Activated T-cell treated with anti-CD3 and anti-CD28 coated beads, Interleukin-2, amount 50 U/mL, for 72 hours (primary cell): ENCODE measurements around the gene RNF217. TPM values are rescaled to one million over a fixed set of nuclear protein-coding genes. Genes with fewer than 3 reads are reported as not detected.

Experiments used
- ATAC-seq, 2 donors: fragments of 150-1000 bp; cut with Tn5 transposase; replicated peaks in 1 of 2; 2 replicates each; pipeline ENCODE4 v1.10.0; 2021; ENCODE audit warnings: moderate library complexity in 2 of 2, mild to moderate bottlenecking in 1 of 2
- DNase-seq, 2 donors: peaks; one replicate each; pipeline ENCODE4 v3.0.0; 2021 to 2022; ENCODE audit warnings: mixed read lengths in 1 of 2
- H3K27ac Mint-ChIP-seq: one replicate; pipeline ENCODE4 v1.8.0; 2022; ENCODE audit warnings: mild to moderate bottlenecking, moderate library complexity, mixed read lengths
- H3K27me3 Mint-ChIP-seq: one replicate; pipeline ENCODE4 v1.8.0; 2022; ENCODE audit warnings: low read depth, mixed read lengths
- H3K36me3 Mint-ChIP-seq, 2 donors: one replicate each; pipeline ENCODE4 v1.8.0; 2022; ENCODE audit warnings: mixed read lengths in 2 of 2, mild to moderate bottlenecking in 1 of 2; ENCODE audit not compliant: insufficient read depth in 2 of 2
- H3K4me1 Mint-ChIP-seq: one replicate; pipeline ENCODE4 v1.8.0; 2022; ENCODE audit warnings: low read depth, mixed read lengths
- H3K4me3 Mint-ChIP-seq, 2 donors: one replicate each; pipeline ENCODE4 v1.8.0; 2022; ENCODE audit warnings: mild to moderate bottlenecking in 2 of 2, mixed read lengths in 2 of 2, moderate library complexity in 2 of 2
- H3K9me3 Mint-ChIP-seq, 2 donors: one replicate each; pipeline ENCODE4 v1.8.0; 2022; ENCODE audit warnings: mixed read lengths in 2 of 2
- total RNA-seq, 2 donors: library from RNA; stranded (reverse); gene quantifications; one replicate each; pipeline ENCODE4 v1.2.3, GENCODE V29; 2022

The RNF217 gene
- total RNA-seq, 2 donors from 2014 or later: 1.2 to 1.9 TPM

GRCh38 chr6:125044066-125044465 lies 81.8 kb downstream of the RNF217 start:
- Mint-ChIP-seq H3K27ac (no peak overlapping the region), H3K4me1 (no peaks in the 10 kb centered on the region), H3K27me3 (no peaks in the 10 kb centered on the region), H3K9me3 (peaks cover 0 to 1% of the 10 kb centered on the region in 2 donors), H3K36me3 (no peaks in the 10 kb centered on the region), H3K4me3 (no peak overlapping the region)
- ATAC-seq (no peak), DNase-seq (no peak)

- Mint-ChIP-seq H3K27me3 (no peaks in the 10 kb centered on the region), H3K27ac (no peak overlapping the region), H3K4me3 (no peak overlapping the region), H3K9me3 (peaks cover 0 to 1% of the 10 kb centered on the region in 2 donors), H3K4me1 (no peaks in the 10 kb centered on the region), H3K36me3 (no peaks in the 10 kb centered on the region)
- ATAC-seq (no peak), DNase-seq (no peak)
Measured at GRCh38 chr6:125044667-125045066, 82.4 kb downstream of the RNF217 start.

DNA sequence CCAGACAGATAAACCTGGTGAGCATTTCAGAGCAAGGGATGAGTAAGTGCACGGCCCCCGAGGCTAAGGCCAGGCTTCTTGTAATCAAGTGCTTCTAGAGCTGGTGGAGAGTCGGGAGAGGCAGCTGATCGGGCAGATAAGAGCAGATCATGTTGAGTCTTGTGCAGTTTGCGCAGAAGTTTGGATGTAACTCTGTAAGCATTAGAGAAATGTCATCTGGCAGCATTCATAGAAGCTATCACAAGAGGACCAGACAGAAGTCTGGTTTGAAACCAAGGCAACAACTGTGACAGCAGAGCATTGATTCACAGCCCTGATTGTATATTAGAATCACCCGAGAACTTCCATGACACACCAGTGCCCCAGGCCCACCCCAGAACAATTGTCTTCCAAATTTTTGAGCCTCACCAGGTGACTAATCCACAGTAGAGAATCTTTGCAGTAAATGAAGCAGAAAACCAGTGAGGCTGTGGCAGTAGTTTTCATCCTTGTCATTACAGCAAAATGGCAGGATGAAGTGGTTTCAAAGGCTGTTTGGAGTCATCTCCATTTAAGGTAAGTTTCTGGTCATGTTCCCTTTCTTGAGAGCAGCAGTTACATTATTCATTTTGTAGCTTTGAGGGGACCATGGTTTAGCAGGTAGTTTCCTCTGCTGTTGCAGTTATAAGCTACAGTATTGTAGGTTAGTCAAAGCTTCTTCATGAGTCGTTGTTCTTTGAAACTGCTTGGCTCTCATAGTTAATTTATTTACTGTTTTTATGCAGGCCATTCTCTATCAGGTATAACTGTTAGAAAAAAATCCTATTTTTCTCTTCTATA lies 84.1 kb downstream of the RNF217 start:
- Mint-ChIP-seq H3K4me1 (no peaks in the 10 kb centered on the region), H3K27ac (no peak overlapping the region), H3K9me3 (no peaks in the 10 kb centered on the region), H3K4me3 (no peak overlapping the region), H3K36me3 (no peaks in the 10 kb centered on the region), H3K27me3 (no peaks in the 10 kb centered on the region)
- peak; percentile 81 to 88 for ATAC-seq
- no peak for DNase-seq

DNA sequence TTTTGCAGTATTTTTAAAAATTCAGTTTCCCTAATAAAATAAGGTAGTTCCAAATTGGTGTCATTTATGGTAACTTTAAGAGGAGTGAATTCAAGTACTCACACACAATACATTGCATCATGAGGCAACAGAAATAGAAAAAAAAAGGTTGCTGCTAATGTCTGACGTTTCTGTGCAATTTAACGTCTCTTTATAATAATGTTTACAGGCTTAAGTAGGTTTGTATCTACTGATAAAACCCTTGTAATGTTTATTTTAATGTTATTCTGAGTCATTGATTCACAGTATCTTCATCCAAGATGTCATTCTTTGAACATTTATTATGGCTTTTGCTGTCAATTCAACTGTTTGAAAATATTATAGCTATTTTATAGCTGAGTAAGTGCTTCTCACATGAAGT lies 86.0 kb downstream of the RNF217 start:
- H3K4me1 Mint-ChIP-seq: no peaks in the 10 kb centered on the region
- ATAC-seq (no peak), DNase-seq (no peak)
- no peaks in the 10 kb centered on the region for H3K36me3 Mint-ChIP-seq
- H3K4me3 Mint-ChIP-seq: no peak overlapping the region
- H3K27ac Mint-ChIP-seq: no peak overlapping the region
- no peaks in the 10 kb centered on the region for H3K27me3 Mint-ChIP-seq
- no peaks in the 10 kb centered on the region for H3K9me3 Mint-ChIP-seq

DNA sequence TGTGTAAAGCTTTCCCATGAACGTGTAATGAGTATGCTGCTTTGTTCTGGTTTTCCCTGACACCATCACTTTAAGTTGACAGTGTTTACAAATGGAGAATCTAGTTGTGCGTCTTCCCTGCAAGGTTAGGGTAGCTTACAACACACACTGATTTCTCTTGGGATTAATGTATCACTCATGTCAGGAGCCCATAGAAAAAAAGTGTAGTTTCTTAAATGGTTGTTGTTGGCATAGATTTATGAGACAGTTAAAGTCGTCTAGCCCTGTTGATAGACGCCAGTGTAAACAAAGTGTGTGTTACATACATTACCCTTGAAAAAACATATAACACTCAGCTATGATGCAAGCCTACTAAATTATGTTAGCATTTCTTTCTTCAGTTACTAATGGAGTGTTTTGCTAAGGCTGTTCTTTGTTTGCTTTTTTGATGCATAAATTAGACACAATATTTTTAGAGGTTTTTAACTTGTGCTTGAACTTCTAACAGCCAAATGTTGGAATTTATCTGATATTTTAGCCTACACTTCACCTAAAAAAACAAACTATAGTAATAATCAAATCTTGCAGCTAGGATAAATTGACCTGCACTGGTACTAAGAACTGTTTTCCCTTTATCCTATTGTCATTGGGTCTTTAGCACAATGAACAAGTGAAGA lies 88.6 kb downstream of the RNF217 start:
- H3K4me3 Mint-ChIP-seq: no peak overlapping the region
- no peaks in the 10 kb centered on the region for H3K9me3 Mint-ChIP-seq
- DNase-seq (no peak), ATAC-seq (no peak)
- no peak overlapping the region for H3K27ac Mint-ChIP-seq
- H3K4me1 Mint-ChIP-seq: no peaks in the 10 kb centered on the region
- H3K36me3 Mint-ChIP-seq: no peaks in the 10 kb centered on the region
- H3K27me3 Mint-ChIP-seq: no peaks in the 10 kb centered on the region

- H3K4me1 Mint-ChIP-seq: no peaks in the 10 kb centered on the region
- H3K27me3 Mint-ChIP-seq: no peaks in the 10 kb centered on the region
- no peak overlapping the region for H3K4me3 Mint-ChIP-seq
- H3K36me3 Mint-ChIP-seq: no peaks in the 10 kb centered on the region
- H3K27ac Mint-ChIP-seq: no peak overlapping the region
- no peaks in the 10 kb centered on the region for H3K9me3 Mint-ChIP-seq
- no peak for DNase-seq
- no peak for ATAC-seq
Measured at GRCh38 chr6:125053809-125054208, 91.6 kb downstream of the RNF217 start.

DNA sequence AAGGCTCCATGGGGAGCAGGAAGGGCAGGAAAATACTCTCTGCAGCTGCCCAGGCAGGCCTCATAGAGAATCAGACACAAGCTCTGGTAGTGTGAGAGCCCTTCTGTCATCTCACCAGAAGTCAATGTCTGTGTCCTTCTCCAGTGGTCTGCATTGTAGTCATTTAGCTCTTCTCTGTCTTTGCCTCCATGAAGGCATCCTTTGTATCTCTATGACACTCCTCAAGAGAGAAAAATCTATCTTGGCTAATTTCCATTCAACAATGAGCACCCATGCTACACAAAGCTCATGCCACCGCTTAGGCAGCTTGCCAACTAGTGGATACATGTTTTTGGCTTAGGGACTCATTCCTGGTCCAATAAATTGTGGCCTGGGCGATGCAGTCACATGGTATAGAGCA lies 92.1 kb downstream of the RNF217 start:
- Mint-ChIP-seq H3K4me1 (no peaks in the 10 kb centered on the region), H3K4me3 (no peak overlapping the region), H3K27ac (no peak overlapping the region), H3K9me3 (no peaks in the 10 kb centered on the region), H3K27me3 (no peaks in the 10 kb centered on the region), H3K36me3 (no peaks in the 10 kb centered on the region)
- ATAC-seq (no peak), DNase-seq (no peak)

DNA sequence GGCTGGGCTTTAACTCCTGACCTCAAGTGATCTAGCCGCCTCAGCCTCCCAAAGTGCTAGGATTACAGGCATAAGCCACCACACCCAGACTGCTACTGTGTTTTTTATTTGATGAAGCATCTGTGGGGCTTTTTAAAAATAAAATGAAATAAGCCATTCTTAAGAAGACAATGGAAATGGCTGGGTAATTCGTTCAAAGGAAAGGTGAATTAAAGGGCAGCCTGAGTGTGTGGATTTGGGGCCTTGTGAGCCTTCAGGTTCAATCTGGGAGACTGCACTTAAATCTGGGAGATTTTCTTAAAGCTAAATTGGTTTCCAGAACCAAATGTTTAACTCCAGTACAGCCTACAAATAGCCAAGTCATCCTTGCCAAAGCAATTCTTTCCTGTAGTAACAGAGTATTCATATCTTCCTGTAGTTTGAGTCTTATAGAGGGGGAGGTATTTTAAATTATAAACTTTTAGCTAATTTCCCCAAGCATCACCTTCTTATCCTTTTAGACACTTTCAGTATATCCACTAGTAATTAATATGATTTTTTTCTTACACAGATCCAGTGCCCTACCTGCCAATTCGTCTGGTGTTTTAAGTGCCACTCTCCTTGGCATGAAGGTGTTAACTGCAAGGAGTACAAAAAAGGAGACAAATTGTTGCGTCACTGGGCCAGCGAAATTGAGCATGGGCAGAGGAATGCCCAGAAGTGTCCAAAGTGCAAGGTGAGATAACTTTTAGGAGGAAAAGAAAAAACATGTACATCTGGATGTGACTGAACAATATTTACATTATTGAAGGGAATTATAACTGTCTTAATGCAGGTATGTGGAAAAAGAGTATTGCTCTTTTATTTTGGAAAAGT lies 95.4 kb downstream of the RNF217 start:
- no peaks in the 10 kb centered on the region for H3K27me3 Mint-ChIP-seq
- DNase-seq (no peak), ATAC-seq (no peak)

GRCh38 chr6:125058546-125058945 lies 96.3 kb downstream of the RNF217 start:
- Mint-ChIP-seq H3K9me3 (no peaks in the 10 kb centered on the region), H3K36me3 (no peaks in the 10 kb centered on the region), H3K4me1 (no peaks in the 10 kb centered on the region), H3K27me3 (no peaks in the 10 kb centered on the region), H3K27ac (no peak overlapping the region), H3K4me3 (no peak overlapping the region)
- ATAC-seq: no peak
- DNase-seq: no peak

More for the DNA sequence above, 95.4 kb downstream of the RNF217 start:
- no peaks in the 10 kb centered on the region for H3K4me1 Mint-ChIP-seq
- no peaks in the 10 kb centered on the region for H3K36me3 Mint-ChIP-seq
- no peaks in the 10 kb centered on the region for H3K9me3 Mint-ChIP-seq
- H3K4me3 Mint-ChIP-seq: no peak overlapping the region
- H3K27ac Mint-ChIP-seq: no peak overlapping the region

- Mint-ChIP-seq H3K36me3 (no peaks in the 10 kb centered on the region), H3K9me3 (no peaks in the 10 kb centered on the region), H3K4me1 (no peaks in the 10 kb centered on the region), H3K27ac (no peak overlapping the region), H3K4me3 (no peak overlapping the region), H3K27me3 (no peaks in the 10 kb centered on the region)
- DNase-seq: no peak
- no peak for ATAC-seq
Measured at GRCh38 chr6:125063307-125063706, 101.1 kb downstream of the RNF217 start.

DNA sequence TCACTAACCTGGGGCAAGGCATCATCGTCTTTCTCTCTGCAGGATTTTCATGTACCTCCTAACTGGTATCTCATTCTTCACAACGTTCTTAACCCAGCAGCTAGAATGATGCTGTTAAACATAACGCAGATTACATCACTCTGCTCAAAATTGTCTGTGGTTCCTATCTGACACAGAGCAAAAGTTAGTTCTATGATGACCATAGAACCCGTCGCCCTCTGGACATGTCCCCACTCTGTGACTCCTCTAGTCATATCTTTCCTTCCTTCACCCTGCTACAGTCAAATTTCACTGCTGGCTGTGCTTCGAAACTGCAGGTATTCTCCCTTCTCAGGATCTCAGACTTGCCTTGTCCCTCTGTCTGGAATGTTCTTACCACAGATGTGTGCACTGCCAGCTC lies 103.9 kb downstream of the RNF217 start:
- no peak for DNase-seq
- H3K27me3 Mint-ChIP-seq: no peaks in the 10 kb centered on the region
- ATAC-seq: no peak
- no peaks in the 10 kb centered on the region for H3K4me1 Mint-ChIP-seq
- H3K36me3 Mint-ChIP-seq: no peaks in the 10 kb centered on the region
- H3K27ac Mint-ChIP-seq: no peak overlapping the region
- no peaks in the 10 kb centered on the region for H3K9me3 Mint-ChIP-seq
- no peak overlapping the region for H3K4me3 Mint-ChIP-seq

- H3K9me3 Mint-ChIP-seq: no peaks in the 10 kb centered on the region
- H3K27ac Mint-ChIP-seq: no peak overlapping the region
- peak; percentile 8 to 12 for DNase-seq
- H3K27me3 Mint-ChIP-seq: no peaks in the 10 kb centered on the region
- H3K36me3 Mint-ChIP-seq: no peaks in the 10 kb centered on the region
- ATAC-seq: peak; percentile 67 to 72
- H3K4me3 Mint-ChIP-seq: no peak overlapping the region
- no peaks in the 10 kb centered on the region for H3K4me1 Mint-ChIP-seq
Measured at GRCh38 chr6:125066964-125067363, 104.7 kb downstream of the RNF217 start.

DNA sequence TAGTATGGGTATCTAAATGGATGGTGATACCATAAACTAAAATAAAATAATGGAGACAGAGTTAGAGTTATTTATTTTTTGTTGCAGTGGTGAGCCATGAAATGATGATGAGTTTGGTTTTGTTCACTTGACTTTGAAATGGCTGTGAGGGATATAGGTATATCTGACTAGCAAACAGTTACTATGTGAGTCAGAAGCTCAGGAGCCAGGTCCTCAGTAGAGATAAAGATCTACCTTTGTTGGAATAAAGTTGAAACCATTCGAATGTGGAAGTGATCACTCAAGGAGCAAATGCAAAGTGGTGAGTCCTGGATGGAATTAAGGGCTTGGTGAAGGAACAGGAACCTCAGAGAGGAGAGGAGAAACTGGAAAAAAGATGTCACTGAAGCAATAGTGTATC lies 105.3 kb downstream of the RNF217 start:
- Mint-ChIP-seq H3K27ac (no peak overlapping the region), H3K4me1 (no peaks in the 10 kb centered on the region), H3K4me3 (no peak overlapping the region), H3K27me3 (no peaks in the 10 kb centered on the region), H3K9me3 (no peaks in the 10 kb centered on the region), H3K36me3 (no peaks in the 10 kb centered on the region)
- peak in 1 of 2 donors; percentile 45 for ATAC-seq
- DNase-seq: no peak
